Natural killer cell (primary cell): Measurements from ENCODE around the gene SPATA2. TPM values are rescaled to one million over a fixed set of nuclear protein-coding genes. Genes with fewer than 3 reads are reported as not detected.

Experiments used
- ATAC-seq, 3 donors: fragments of 150-1000 bp in 2 of 3; fragments of 200-7000 bp in 1 of 3; cut with Tn5 transposase; 1 replicate in 1 of 3; 2 replicates in 2 of 3; pipeline ENCODE4 v1.10.0; 2021; ENCODE audit warnings: mild to moderate bottlenecking in 2 of 3, moderate library complexity in 2 of 3
- DNase-seq, 2 donors: peaks; one replicate each; pipeline versions ENCODE4 v3.0.0 to v3.0.0-alpha.2; 2013 to 2021; ENCODE audit warnings: mixed read lengths in 1 of 2
- H3K27ac ChIP-seq: one replicate; pipeline ENCODE4 v1.5.1; 2013; ENCODE audit warnings: mild to moderate bottlenecking, low read length
- H3K27me3 ChIP-seq: one replicate; pipeline ENCODE4 v1.6.1; 2013; ENCODE audit warnings: low read length; ENCODE audit not compliant: control insufficient read depth, insufficient read depth
- H3K36me3 ChIP-seq: one replicate; pipeline ENCODE4 v1.6.1; 2013; ENCODE audit warnings: low read length; ENCODE audit not compliant: control insufficient read depth, insufficient read depth
- H3K4me1 ChIP-seq: one replicate; pipeline ENCODE4 v1.6.1; 2013; ENCODE audit warnings: low read length; ENCODE audit not compliant: control insufficient read depth, insufficient read depth
- H3K4me3 ChIP-seq: one replicate; pipeline ENCODE4 v1.5.1; 2013; ENCODE audit warnings: low read length
- H3K9me3 ChIP-seq: one replicate; pipeline ENCODE4 v1.6.1; 2013; ENCODE audit warnings: low read length; ENCODE audit not compliant: control insufficient read depth, insufficient read depth
- H3K27ac Mint-ChIP-seq, 2 donors: one replicate each; pipeline ENCODE4 v1.8.0; 2022; ENCODE audit warnings: mild to moderate bottlenecking in 2 of 2, mixed read lengths in 2 of 2, moderate library complexity in 1 of 2
- H3K27me3 Mint-ChIP-seq, 2 donors: one replicate each; pipeline ENCODE4 v1.8.0; 2022; ENCODE audit warnings: low read depth in 2 of 2, mixed read lengths in 2 of 2
- H3K36me3 Mint-ChIP-seq: one replicate; pipeline ENCODE4 v1.8.0; 2022; ENCODE audit warnings: mixed read lengths
- H3K4me1 Mint-ChIP-seq, 2 donors: one replicate each; pipeline ENCODE4 v1.8.0; 2022; ENCODE audit warnings: mixed read lengths in 2 of 2
- H3K4me3 Mint-ChIP-seq: one replicate; pipeline ENCODE4 v1.8.0; 2022; ENCODE audit warnings: mild to moderate bottlenecking, moderate library complexity, mixed read lengths
- H3K9me3 Mint-ChIP-seq, 2 donors: one replicate each; pipeline ENCODE4 v1.8.0; 2022; ENCODE audit warnings: mixed read lengths in 2 of 2
- CTCF ChIP-seq: fragments of 200-600 bp; IDR thresholded peaks from one replicate; pipeline ENCODE4 v1.8.0; 2022; ENCODE audit warnings: antibody characterized with exemption
- WGBS: methylation state at CpG from one replicate; pipeline ENCODE4 v1.1.7; 2013; ENCODE audit warnings: missing lambda C conversion rate; ENCODE audit not compliant: insufficient coverage; 5-methylcytosine and 5-hydroxymethylcytosine counted together
- intact Hi-C: fragments of 100-400 bp; cut with micrococcal nuclease; formaldehyde crosslinking; loops from one replicate; pipeline ENCODE4 v1.14.2; 2022
- total RNA-seq, 4 donors: library from RNA; stranded (reverse); fragments of 120-200 nt in 1 of 4; gene quantifications; one replicate each; pipeline versions ENCODE4 v1.2.3 to v1.2.4, GENCODE V29; 2013 to 2022

SPATA2 gene
- total RNA-seq, 3 donors from 2014 or later (not counting 1 experiment from before 2014, with no cell fraction given): 16.4 to 25.8 (median 25.1) TPM

GRCh38 chr20:49906615-49907154, 8.6 kb downstream of the SPATA2 start:
- H3K27ac Mint-ChIP-seq: no peak overlapping the region

GRCh38 chr20:49906101-49906604, 9.2 kb downstream of the SPATA2 start:
- Mint-ChIP-seq H3K4me3 (no peak overlapping the region), H3K4me1 (peaks cover 0 to 14% of the 10 kb centered on the region in 2 donors), H3K9me3 (no peaks in the 10 kb centered on the region), H3K27me3 (no peaks in the 10 kb centered on the region), H3K27ac (no peak overlapping the region), H3K36me3 (peaks cover 8% of the 10 kb centered on the region)
- ATAC-seq (peak in 1 of 3 donors; percentile 27), DNase-seq (no peak)
- Histone ChIP-seq H3K9me3 (no peaks in the 10 kb centered on the region), H3K4me1 (no peaks in the 10 kb centered on the region), H3K27ac (no peak overlapping the region), H3K36me3 (peaks cover 28% of the 10 kb centered on the region), H3K4me3 (no peak overlapping the region), H3K27me3 (no peaks in the 10 kb centered on the region)
- no peak for TF ChIP-seq CTCF
- intact Hi-C loops: no loop called here
- 97% methylated on average over 37 of the region's 37 CpGs for WGBS

More at GRCh38 chr20:49906615-49907154, 8.6 kb downstream of the SPATA2 start:
- DNase-seq (no peak), ATAC-seq (no peak)
- Mint-ChIP-seq H3K27me3 (no peaks in the 10 kb centered on the region), H3K36me3 (peaks cover 8% of the 10 kb centered on the region), H3K9me3 (no peaks in the 10 kb centered on the region), H3K4me3 (no peak overlapping the region), H3K4me1 (peaks cover 0 to 16% of the 10 kb centered on the region in 2 donors)
- no peaks in the 10 kb centered on the region for H3K9me3 ChIP-seq
- WGBS: 88% methylated on average over 15 of the region's 15 CpGs
- no peaks in the 10 kb centered on the region for H3K27me3 ChIP-seq
- TF ChIP-seq CTCF: no peak
- intact Hi-C loops: no loop called here
- no peaks in the 10 kb centered on the region for H3K4me1 ChIP-seq
- H3K27ac ChIP-seq: no peak overlapping the region
- peaks cover 28% of the 10 kb centered on the region for H3K36me3 ChIP-seq
- no peak overlapping the region for H3K4me3 ChIP-seq

GRCh38 chr20:49905415-49906091, 9.8 kb downstream of the SPATA2 start:
- H3K27ac ChIP-seq: no peak overlapping the region
- no peaks in the 10 kb centered on the region for H3K27me3 Mint-ChIP-seq
- H3K4me1 ChIP-seq: no peaks in the 10 kb centered on the region
- H3K36me3 Mint-ChIP-seq: peaks cover 8% of the 10 kb centered on the region
- WGBS: 92% methylated on average over 29 of the region's 29 CpGs
- H3K4me3 ChIP-seq: no peak overlapping the region
- H3K27me3 ChIP-seq: no peaks in the 10 kb centered on the region
- intact Hi-C loops: no loop called here
- no peak for TF ChIP-seq CTCF
- no peak overlapping the region for H3K4me3 Mint-ChIP-seq
- peaks cover 28% of the 10 kb centered on the region for H3K36me3 ChIP-seq
- H3K4me1 Mint-ChIP-seq: peaks cover 0 to 11% of the 10 kb centered on the region in 2 donors
- ATAC-seq (peak in 1 of 3 donors; percentile 18), DNase-seq (no peak)
- no peaks in the 10 kb centered on the region for H3K9me3 Mint-ChIP-seq
- H3K9me3 ChIP-seq: no peaks in the 10 kb centered on the region
- peak overlapping the region; percentile 16 to 72 for H3K27ac Mint-ChIP-seq
